ENCODE data around the gene CALCOCO2. TPM values are rescaled to one million over a fixed set of nuclear protein-coding genes. Genes with fewer than 3 reads are reported as not detected.
A peak's percentile ranks its signal among the peaks of the same experiment; 100 is the strongest.

The CALCOCO2 gene
- total RNA-seq, 1 experiment from 2014 or later = 29.7 TPM

- Histone ChIP-seq H3K9me3 (ENCODE audit: low read length) (no peaks in the 10 kb centered on the region), H3K27me3 (ENCODE audit: low read length) (no peaks in the 10 kb centered on the region), H4K20me1 (ENCODE audit: insufficient read depth, low read depth, low read length) (no peaks in the 10 kb centered on the region), H3K27ac (ENCODE audit: low read length) (no peak overlapping the region), H3K36me3 (ENCODE audit: insufficient read depth, low read length) (no peaks in the 10 kb centered on the region), H3K4me1 (ENCODE audit: low read length) (no peaks in the 10 kb centered on the region), H3K9ac (ENCODE audit: low read length) (no peak overlapping the region), H3K4me2 (ENCODE audit: low read depth, low read length, poor library complexity, severe bottlenecking) (no peak overlapping the region), H3K79me2 (ENCODE audit: low read length) (no peaks in the 10 kb centered on the region), H3K4me3 (ENCODE audit: low read length) (no peak overlapping the region), H2AFZ (ENCODE audit: low read length) (no peak overlapping the region), H3K9me2 (replicated peaks; ENCODE audit: insufficient read depth, low read length) (no peaks in the 10 kb centered on the region)
- no peak for DNase-seq
Measured at GRCh38 chr17:48873209-48873608, 42.4 kb downstream of the CALCOCO2 start.

- DNase-seq = no peak
- Histone ChIP-seq H2AFZ (ENCODE audit: low read length) (no peak overlapping the region), H3K9ac (ENCODE audit: low read length) (no peak overlapping the region), H3K9me3 (ENCODE audit: low read length) (no peaks in the 10 kb centered on the region), H3K9me2 (replicated peaks; ENCODE audit: insufficient read depth, low read length) (no peaks in the 10 kb centered on the region), H3K79me2 (ENCODE audit: low read length) (no peaks in the 10 kb centered on the region), H4K20me1 (ENCODE audit: insufficient read depth, low read depth, low read length) (no peaks in the 10 kb centered on the region), H3K4me3 (ENCODE audit: low read length) (no peak overlapping the region), H3K27ac (ENCODE audit: low read length) (no peak overlapping the region), H3K27me3 (ENCODE audit: low read length) (no peaks in the 10 kb centered on the region), H3K36me3 (ENCODE audit: insufficient read depth, low read length) (no peaks in the 10 kb centered on the region), H3K4me1 (ENCODE audit: low read length) (no peaks in the 10 kb centered on the region), H3K4me2 (ENCODE audit: low read depth, low read length, poor library complexity, severe bottlenecking) (no peak overlapping the region)
Measured at GRCh38 chr17:48873696-48874443, 43.0 kb downstream of the CALCOCO2 start.

- peak; percentile 90 for DNase-seq
- Histone ChIP-seq H4K20me1 (ENCODE audit: insufficient read depth, low read depth, low read length) (no peaks in the 10 kb centered on the region), H2AFZ (ENCODE audit: low read length) (no peak overlapping the region), H3K36me3 (ENCODE audit: insufficient read depth, low read length) (no peaks in the 10 kb centered on the region), H3K27ac (ENCODE audit: low read length) (no peak overlapping the region), H3K9me2 (replicated peaks; ENCODE audit: insufficient read depth, low read length) (no peaks in the 10 kb centered on the region), H3K9ac (ENCODE audit: low read length) (no peak overlapping the region), H3K4me3 (ENCODE audit: low read length) (no peak overlapping the region), H3K4me1 (ENCODE audit: low read length) (no peaks in the 10 kb centered on the region), H3K4me2 (ENCODE audit: low read depth, low read length, poor library complexity, severe bottlenecking) (no peak overlapping the region), H3K79me2 (ENCODE audit: low read length) (no peaks in the 10 kb centered on the region), H3K27me3 (ENCODE audit: low read length) (no peaks in the 10 kb centered on the region), H3K9me3 (ENCODE audit: low read length) (no peaks in the 10 kb centered on the region)
Measured at GRCh38 chr17:48878920-48879898, 48.4 kb downstream of the CALCOCO2 start.

- H3K4me3 ChIP-seq (ENCODE audit: low read length) = no peak overlapping the region
- no peak overlapping the region for H3K4me2 ChIP-seq (ENCODE audit: low read depth, low read length, poor library complexity, severe bottlenecking)
- no peaks in the 10 kb centered on the region for H3K36me3 ChIP-seq (ENCODE audit: insufficient read depth, low read length)
- H3K9ac ChIP-seq (ENCODE audit: low read length) = no peak overlapping the region
- DNase-seq = no peak
- no peaks in the 10 kb centered on the region for H4K20me1 ChIP-seq (ENCODE audit: insufficient read depth, low read depth, low read length)
- no peaks in the 10 kb centered on the region for H3K27me3 ChIP-seq (ENCODE audit: low read length)
- H3K9me3 ChIP-seq (ENCODE audit: low read length) = no peaks in the 10 kb centered on the region
- no peaks in the 10 kb centered on the region for H3K4me1 ChIP-seq (ENCODE audit: low read length)
- no peak overlapping the region for H2AFZ ChIP-seq (ENCODE audit: low read length)
- H3K27ac ChIP-seq (ENCODE audit: low read length) = no peak overlapping the region
- H3K79me2 ChIP-seq (ENCODE audit: low read length) = no peaks in the 10 kb centered on the region
- H3K9me2 ChIP-seq (replicated peaks; ENCODE audit: insufficient read depth, low read length) = no peaks in the 10 kb centered on the region
Measured at GRCh38 chr17:48882272-48882671, 51.4 kb downstream of the CALCOCO2 start.

GRCh38 chr17:48883171-48883570 lies 52.3 kb downstream of the CALCOCO2 start:
- Histone ChIP-seq H3K4me3 (ENCODE audit: low read length) (no peak overlapping the region), H3K27ac (ENCODE audit: low read length) (no peak overlapping the region), H3K4me1 (ENCODE audit: low read length) (no peaks in the 10 kb centered on the region), H3K36me3 (ENCODE audit: insufficient read depth, low read length) (no peaks in the 10 kb centered on the region), H3K27me3 (ENCODE audit: low read length) (no peaks in the 10 kb centered on the region), H3K9me2 (replicated peaks; ENCODE audit: insufficient read depth, low read length) (no peaks in the 10 kb centered on the region), H2AFZ (ENCODE audit: low read length) (no peak overlapping the region), H4K20me1 (ENCODE audit: insufficient read depth, low read depth, low read length) (no peaks in the 10 kb centered on the region), H3K9ac (ENCODE audit: low read length) (no peak overlapping the region), H3K79me2 (ENCODE audit: low read length) (no peaks in the 10 kb centered on the region), H3K4me2 (ENCODE audit: low read depth, low read length, poor library complexity, severe bottlenecking) (no peak overlapping the region), H3K9me3 (ENCODE audit: low read length) (no peaks in the 10 kb centered on the region)
- DNase-seq = no peak

GRCh38 chr17:48890086-48890485 lies 59.3 kb downstream of the CALCOCO2 start:
- no peak for DNase-seq
- H3K27ac ChIP-seq (ENCODE audit: low read length) = no peak overlapping the region
- H3K4me2 ChIP-seq (ENCODE audit: low read depth, low read length, poor library complexity, severe bottlenecking) = no peak overlapping the region
- peaks cover 20% of the 10 kb centered on the region for H3K4me1 ChIP-seq (ENCODE audit: low read length)
- H3K9me2 ChIP-seq (replicated peaks; ENCODE audit: insufficient read depth, low read length) = no peaks in the 10 kb centered on the region
- H2AFZ ChIP-seq (ENCODE audit: low read length) = no peak overlapping the region
- no peaks in the 10 kb centered on the region for H3K27me3 ChIP-seq (ENCODE audit: low read length)
- peaks cover 8% of the 10 kb centered on the region; the same call in 1 of the 2 replicates for H3K36me3 ChIP-seq (ENCODE audit: insufficient read depth, low read length)
- no peak overlapping the region for H3K9ac ChIP-seq (ENCODE audit: low read length)
- H3K79me2 ChIP-seq (ENCODE audit: low read length) = peaks cover 32% of the 10 kb centered on the region
- no peaks in the 10 kb centered on the region for H3K9me3 ChIP-seq (ENCODE audit: low read length)
- no peak overlapping the region for H3K4me3 ChIP-seq (ENCODE audit: low read length)
- H4K20me1 ChIP-seq (ENCODE audit: insufficient read depth, low read depth, low read length) = no peaks in the 10 kb centered on the region

- Histone ChIP-seq H3K4me3 (ENCODE audit: low read length) (peak overlapping the region; percentile 94), H3K9ac (ENCODE audit: low read length) (peak overlapping the region; percentile 94), H3K79me2 (ENCODE audit: low read length) (peaks cover 32% of the 10 kb centered on the region), H3K4me1 (ENCODE audit: low read length) (peaks cover 20% of the 10 kb centered on the region), H3K9me2 (replicated peaks; ENCODE audit: insufficient read depth, low read length) (no peaks in the 10 kb centered on the region), H4K20me1 (ENCODE audit: insufficient read depth, low read depth, low read length) (no peaks in the 10 kb centered on the region), H3K27ac (ENCODE audit: low read length) (peak overlapping the region; percentile 36; the same call in 1 of the 2 replicates), H3K36me3 (ENCODE audit: insufficient read depth, low read length) (peaks cover 27% of the 10 kb centered on the region; the same call in 1 of the 2 replicates), H3K9me3 (ENCODE audit: low read length) (no peaks in the 10 kb centered on the region), H3K27me3 (ENCODE audit: low read length) (no peaks in the 10 kb centered on the region), H2AFZ (ENCODE audit: low read length) (no peak overlapping the region), H3K4me2 (ENCODE audit: low read depth, low read length, poor library complexity, severe bottlenecking) (peak overlapping the region; percentile 90)
- peak; percentile 60 for DNase-seq
Measured at GRCh38 chr17:48892940-48893645, 62.3 kb downstream of the CALCOCO2 start.

All from Karpas-422 (cell line).